Stomach smooth muscle (tissue), 2 donors: ENCODE measurements around the gene TECTA.

Source experiments
- H3K27ac ChIP-seq: one replicate; pipeline ENCODE4 v1.7.0; 2013; ENCODE audit warnings: mild to moderate bottlenecking, low read length, inconsistent platforms
- H3K27me3 ChIP-seq, 2 donors: one replicate each; pipeline ENCODE4 v1.7.0; 2013; ENCODE audit warnings: low read length in 2 of 2; ENCODE audit not compliant: insufficient read depth in 2 of 2, control insufficient read depth in 1 of 2
- H3K36me3 ChIP-seq, 2 donors: one replicate each; pipeline ENCODE4 v1.7.0; 2013; ENCODE audit warnings: low read length in 2 of 2; ENCODE audit not compliant: control insufficient read depth in 2 of 2, insufficient read depth in 2 of 2
- H3K4me1 ChIP-seq: one replicate; pipeline ENCODE4 v1.7.0; 2013; ENCODE audit warnings: low read length; ENCODE audit not compliant: control insufficient read depth, insufficient read depth
- H3K4me3 ChIP-seq, 2 donors: one replicate each; pipeline ENCODE4 v1.7.0; 2013; ENCODE audit warnings: low read length in 2 of 2
- H3K9ac ChIP-seq, 2 donors: one replicate each; pipeline ENCODE4 v1.7.0; 2013; ENCODE audit warnings: low read length in 2 of 2, mild to moderate bottlenecking in 1 of 2
- H3K9me3 ChIP-seq, 2 donors: one replicate each; pipeline ENCODE4 v1.7.0; 2013; ENCODE audit warnings: low read length in 2 of 2; ENCODE audit not compliant: control insufficient read depth in 2 of 2
- donor health status: healthy.
- donor health status: Pancreatic carcinoma.

TECTA gene

GRCh38 chr11:121129362-121130340 lies 28.6 kb downstream of the TECTA start:
- Histone ChIP-seq H3K27ac (no peak overlapping the region), H3K9me3 (no peaks in the 10 kb centered on the region), H3K4me1 (no peaks in the 10 kb centered on the region), H3K36me3 (no peaks in the 10 kb centered on the region), H3K9ac (no peak overlapping the region), H3K27me3 (no peaks in the 10 kb centered on the region), H3K4me3 (no peak overlapping the region)

- H3K27me3 ChIP-seq: no peaks in the 10 kb centered on the region
- H3K9me3 ChIP-seq: no peaks in the 10 kb centered on the region
- H3K4me3 ChIP-seq: no peak overlapping the region
- no peak overlapping the region for H3K27ac ChIP-seq
- no peaks in the 10 kb centered on the region for H3K36me3 ChIP-seq
- H3K4me1 ChIP-seq: no peaks in the 10 kb centered on the region
- H3K9ac ChIP-seq: no peak overlapping the region
Observed at GRCh38 chr11:121131656-121132055, 30.6 kb downstream of the TECTA start.

GRCh38 chr11:121132211-121132976 lies 31.4 kb downstream of the TECTA start:
- Histone ChIP-seq H3K9me3 (no peaks in the 10 kb centered on the region), H3K9ac (no peak overlapping the region), H3K36me3 (no peaks in the 10 kb centered on the region), H3K27me3 (no peaks in the 10 kb centered on the region), H3K4me3 (no peak overlapping the region), H3K4me1 (no peaks in the 10 kb centered on the region), H3K27ac (no peak overlapping the region)

- Histone ChIP-seq H3K4me1 (no peaks in the 10 kb centered on the region), H3K27me3 (no peaks in the 10 kb centered on the region), H3K36me3 (peaks cover 0 to 2% of the 10 kb centered on the region in 2 donors), H3K9me3 (no peaks in the 10 kb centered on the region), H3K4me3 (no peak overlapping the region), H3K9ac (no peak overlapping the region), H3K27ac (no peak overlapping the region)
Observed at GRCh38 chr11:121134741-121135312, 33.8 kb downstream of the TECTA start.

- H3K9ac ChIP-seq: no peak overlapping the region
- H3K36me3 ChIP-seq: peaks cover 0 to 2% of the 10 kb centered on the region in 2 donors
- no peaks in the 10 kb centered on the region for H3K4me1 ChIP-seq
- H3K9me3 ChIP-seq: no peaks in the 10 kb centered on the region
- H3K27me3 ChIP-seq: no peaks in the 10 kb centered on the region
- no peak overlapping the region for H3K27ac ChIP-seq
- no peak overlapping the region for H3K4me3 ChIP-seq
Observed at GRCh38 chr11:121137005-121137404, 36.0 kb downstream of the TECTA start.

GRCh38 chr11:121138259-121138658 lies 37.2 kb downstream of the TECTA start:
- H3K36me3 ChIP-seq: peaks cover 0 to 2% of the 10 kb centered on the region in 2 donors
- no peak overlapping the region for H3K9ac ChIP-seq
- H3K4me1 ChIP-seq: no peaks in the 10 kb centered on the region
- no peak overlapping the region for H3K27ac ChIP-seq
- H3K9me3 ChIP-seq: no peaks in the 10 kb centered on the region
- H3K27me3 ChIP-seq: no peaks in the 10 kb centered on the region
- H3K4me3 ChIP-seq: no peak overlapping the region

- H3K27me3 ChIP-seq: no peaks in the 10 kb centered on the region
- H3K9ac ChIP-seq: no peak overlapping the region
- no peaks in the 10 kb centered on the region for H3K4me1 ChIP-seq
- H3K9me3 ChIP-seq: no peaks in the 10 kb centered on the region
- peaks cover 0 to 2% of the 10 kb centered on the region in 2 donors for H3K36me3 ChIP-seq
- no peak overlapping the region for H3K27ac ChIP-seq
- no peak overlapping the region for H3K4me3 ChIP-seq
Observed at GRCh38 chr11:121140369-121140768, 39.3 kb downstream of the TECTA start.

- no peak overlapping the region for H3K27ac ChIP-seq
- no peaks in the 10 kb centered on the region for H3K9me3 ChIP-seq
- no peaks in the 10 kb centered on the region for H3K4me1 ChIP-seq
- H3K9ac ChIP-seq: no peak overlapping the region
- no peak overlapping the region for H3K4me3 ChIP-seq
- H3K36me3 ChIP-seq: peaks cover 0 to 2% of the 10 kb centered on the region in 2 donors
- no peaks in the 10 kb centered on the region for H3K27me3 ChIP-seq
Observed at GRCh38 chr11:121141066-121141465, 40.0 kb downstream of the TECTA start.

- no peaks in the 10 kb centered on the region for H3K36me3 ChIP-seq
- no peaks in the 10 kb centered on the region for H3K27me3 ChIP-seq
- no peaks in the 10 kb centered on the region for H3K4me1 ChIP-seq
- no peaks in the 10 kb centered on the region for H3K9me3 ChIP-seq
- H3K27ac ChIP-seq: no peak overlapping the region
- no peak overlapping the region for H3K9ac ChIP-seq
- no peak overlapping the region for H3K4me3 ChIP-seq
Observed at GRCh38 chr11:121143921-121144320, 42.9 kb downstream of the TECTA start.

GRCh38 chr11:121144723-121145122 lies 43.7 kb downstream of the TECTA start:
- no peak overlapping the region for H3K9ac ChIP-seq
- no peaks in the 10 kb centered on the region for H3K9me3 ChIP-seq
- H3K4me1 ChIP-seq: no peaks in the 10 kb centered on the region
- H3K27me3 ChIP-seq: no peaks in the 10 kb centered on the region
- H3K36me3 ChIP-seq: no peaks in the 10 kb centered on the region
- no peak overlapping the region for H3K4me3 ChIP-seq
- no peak overlapping the region for H3K27ac ChIP-seq
